Esophagus muscularis mucosa (tissue), 4 donors: Measurements from ENCODE around the gene MYH10. TPM values are rescaled to one million over a fixed set of nuclear protein-coding genes. Genes with fewer than 3 reads are reported as not detected.
"Not testable (repeated sequence)": the region's sequence is repeated elsewhere in the genome, so short reads cannot be mapped to it uniquely, and the experiment has no call there.

ENCODE experiments used
- DNase-seq: peaks from one replicate; pipeline ENCODE4 v3.0.0-alpha.2; 2017; ENCODE audit errors: extremely low spot score
- H3K27ac ChIP-seq, 4 donors: fragments of 200-600 bp; sonication (generic); replicated peaks in 1 of 4; 1 replicate in 3 of 4; 2 replicates in 1 of 4; pipeline ENCODE4 v1.5.1; 2016 to 2019; ENCODE audit warnings: mild to moderate bottlenecking in 1 of 4
- H3K27me3 ChIP-seq, 4 donors: fragments of 200-600 bp; sonication (generic); one replicate each; pipeline versions ENCODE4 v1.5.1 to v1.6.0; 2016 to 2019
- H3K36me3 ChIP-seq, 4 donors: fragments of 200-600 bp; sonication (generic); one replicate each; pipeline ENCODE4 v1.5.1; 2016 to 2019
- H3K4me1 ChIP-seq, 4 donors: fragments of 200-600 bp; sonication (generic); one replicate each; pipeline ENCODE4 v1.5.1; 2016 to 2019
- H3K4me3 ChIP-seq, 4 donors: fragments of 200-600 bp; sonication (generic); 1 replicate in 2 of 4; 2 replicates in 2 of 4; pipeline ENCODE4 v1.5.1; 2016 to 2019; ENCODE audit warnings: mild to moderate bottlenecking in 4 of 4, moderate library complexity in 1 of 4
- H3K9me3 ChIP-seq, 4 donors: fragments of 200-600 bp; sonication (generic); 1 replicate in 3 of 4; 2 replicates in 1 of 4; pipeline ENCODE4 v1.5.1; 2016 to 2019
- EP300 ChIP-seq: sonication (generic); formaldehyde crosslinking; IDR thresholded peaks from one replicate; pipeline ENCODE4 v1.6.1; 2017; ENCODE audit warnings: antibody characterized with exemption
- POLR2A ChIP-seq: fragments of 450-650 bp; IDR thresholded peaks from one replicate; pipeline ENCODE4 v1.6.1; 2017; ENCODE audit warnings: antibody characterized with exemption, moderate library complexity, mild to moderate bottlenecking, low read depth
- POLR2AphosphoS5 ChIP-seq, 2 donors: sonication (generic); formaldehyde crosslinking; IDR thresholded peaks; one replicate each; pipeline ENCODE4 v1.6.1; 2017; ENCODE audit warnings: antibody characterized with exemption in 2 of 2
- WGBS: methylation state at CpG from one replicate; pipeline ENCODE4 v1.1.5; 2018; 5-methylcytosine and 5-hydroxymethylcytosine counted together
- intact Hi-C: fragments of 100-400 bp; cut with DNase I; formaldehyde crosslinking; loops from one replicate; pipeline ENCODE4 v1.15.1; 2023
- total RNA-seq, 4 donors: library from RNA; depleted of rRNA; stranded (reverse); fragments of >200 nt; gene quantifications; one replicate each; pipeline versions ENCODE4 v1.1.0 to v1.2.1, GENCODE V29; 2016
- TF ChIP-seq, protein P1 (sequence below), 3 experiments: fragments of 200-600 bp in 2 of 3; fragments of 450-650 bp in 1 of 3; sonication (generic) in 2 of 3; IDR thresholded peaks; one replicate each; pipeline ENCODE4 v1.5.1; 2017 to 2019; ENCODE audit warnings: antibody characterized with exemption in 3 of 3, mild to moderate bottlenecking in 2 of 3, moderate library complexity in 1 of 3

The MYH10 gene
- total RNA-seq, 4 donors from 2014 or later: 18.9 to 42.0 (median 29.3) TPM

DNA sequence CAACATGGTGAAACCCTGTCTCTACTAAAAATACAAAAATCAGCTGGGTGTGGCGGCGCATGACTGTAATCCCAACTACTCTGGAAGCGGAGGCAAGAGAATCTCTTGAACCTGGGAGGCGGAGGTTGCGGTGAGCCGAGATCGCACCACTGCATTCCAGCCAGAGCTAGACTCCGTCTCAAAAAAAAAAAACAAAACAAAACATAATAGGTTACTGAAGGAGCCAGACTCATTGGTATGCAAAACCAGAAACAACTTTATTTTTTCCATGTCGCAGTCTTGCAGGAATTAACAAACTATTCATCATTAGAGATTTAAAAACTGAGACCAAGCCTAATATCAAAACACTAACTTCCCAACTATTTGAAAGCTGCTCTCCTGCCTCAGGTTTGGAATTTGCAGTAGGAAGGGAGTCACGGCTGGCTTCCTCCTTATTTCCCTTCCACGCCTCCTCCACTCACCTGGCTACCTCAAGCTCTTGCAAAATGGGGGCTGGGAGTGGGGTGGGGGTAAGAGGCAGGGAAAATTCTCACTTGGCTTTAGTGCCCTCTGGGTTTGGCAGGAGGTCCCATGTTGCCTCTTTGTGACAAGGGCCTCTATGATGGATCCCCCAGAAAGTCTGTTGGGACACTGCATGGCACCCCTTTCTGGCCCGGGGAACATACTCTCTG, 34.1 kb upstream of the MYH10 start:
- Histone ChIP-seq H3K27ac (no peak overlapping the region), H3K27me3 (peaks cover 0 to 4% (median 0%) of the 10 kb centered on the region in 4 donors), H3K9me3 (no peaks in the 10 kb centered on the region), H3K4me3 (no peak overlapping the region), H3K36me3 (no peaks in the 10 kb centered on the region), H3K4me1 (no peaks in the 10 kb centered on the region)
- intact Hi-C loops: no loop called here
- TF ChIP-seq, protein P1, sequence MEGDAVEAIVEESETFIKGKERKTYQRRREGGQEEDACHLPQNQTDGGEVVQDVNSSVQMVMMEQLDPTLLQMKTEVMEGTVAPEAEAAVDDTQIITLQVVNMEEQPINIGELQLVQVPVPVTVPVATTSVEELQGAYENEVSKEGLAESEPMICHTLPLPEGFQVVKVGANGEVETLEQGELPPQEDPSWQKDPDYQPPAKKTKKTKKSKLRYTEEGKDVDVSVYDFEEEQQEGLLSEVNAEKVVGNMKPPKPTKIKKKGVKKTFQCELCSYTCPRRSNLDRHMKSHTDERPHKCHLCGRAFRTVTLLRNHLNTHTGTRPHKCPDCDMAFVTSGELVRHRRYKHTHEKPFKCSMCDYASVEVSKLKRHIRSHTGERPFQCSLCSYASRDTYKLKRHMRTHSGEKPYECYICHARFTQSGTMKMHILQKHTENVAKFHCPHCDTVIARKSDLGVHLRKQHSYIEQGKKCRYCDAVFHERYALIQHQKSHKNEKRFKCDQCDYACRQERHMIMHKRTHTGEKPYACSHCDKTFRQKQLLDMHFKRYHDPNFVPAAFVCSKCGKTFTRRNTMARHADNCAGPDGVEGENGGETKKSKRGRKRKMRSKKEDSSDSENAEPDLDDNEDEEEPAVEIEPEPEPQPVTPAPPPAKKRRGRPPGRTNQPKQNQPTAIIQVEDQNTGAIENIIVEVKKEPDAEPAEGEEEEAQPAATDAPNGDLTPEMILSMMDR (IDR thresholded peaks at IDR 0.05): no peak
- no peak for TF ChIP-seq POLR2A
- TF ChIP-seq EP300: no peak
- TF ChIP-seq POLR2AphosphoS5 (IDR thresholded peaks at IDR 0.05): no peak
- WGBS: 93% methylated on average over 12 of the region's 12 CpGs
- no peak for DNase-seq

DNA sequence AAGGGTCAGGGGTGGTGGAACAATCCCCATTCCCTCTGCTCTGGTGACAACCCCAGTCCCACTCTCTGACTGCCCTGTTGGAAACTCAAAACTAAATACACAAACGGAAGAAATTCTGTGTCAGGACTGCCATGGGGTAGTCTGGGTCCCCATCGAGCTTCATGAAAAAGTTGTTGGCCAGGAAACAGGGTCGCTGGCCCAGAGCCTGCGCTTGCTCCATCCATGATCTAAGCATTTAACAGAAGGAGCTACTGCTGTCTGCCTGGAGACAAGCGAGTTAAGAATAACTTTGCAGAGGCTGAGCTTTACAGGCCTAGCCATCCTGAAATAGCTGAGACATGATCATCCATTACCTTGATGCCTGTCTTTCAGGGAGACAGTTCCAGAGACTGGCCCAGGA, 32.4 kb upstream of the MYH10 start:
- H3K4me3 ChIP-seq: no peak overlapping the region
- peaks cover 0 to 4% (median 0%) of the 10 kb centered on the region in 4 donors for H3K27me3 ChIP-seq
- intact Hi-C loops: no loop called here
- H3K4me1 ChIP-seq: no peaks in the 10 kb centered on the region
- 78% methylated on average over 5 of the region's 5 CpGs for WGBS
- TF ChIP-seq POLR2AphosphoS5 (IDR thresholded peaks at IDR 0.05) (no peak), POLR2A (no peak), EP300 (no peak)
- TF ChIP-seq, protein P1 (IDR thresholded peaks at IDR 0.05): no peak
- H3K9me3 ChIP-seq: no peaks in the 10 kb centered on the region
- H3K36me3 ChIP-seq: no peaks in the 10 kb centered on the region
- DNase-seq: no peak
- no peak overlapping the region for H3K27ac ChIP-seq

DNA sequence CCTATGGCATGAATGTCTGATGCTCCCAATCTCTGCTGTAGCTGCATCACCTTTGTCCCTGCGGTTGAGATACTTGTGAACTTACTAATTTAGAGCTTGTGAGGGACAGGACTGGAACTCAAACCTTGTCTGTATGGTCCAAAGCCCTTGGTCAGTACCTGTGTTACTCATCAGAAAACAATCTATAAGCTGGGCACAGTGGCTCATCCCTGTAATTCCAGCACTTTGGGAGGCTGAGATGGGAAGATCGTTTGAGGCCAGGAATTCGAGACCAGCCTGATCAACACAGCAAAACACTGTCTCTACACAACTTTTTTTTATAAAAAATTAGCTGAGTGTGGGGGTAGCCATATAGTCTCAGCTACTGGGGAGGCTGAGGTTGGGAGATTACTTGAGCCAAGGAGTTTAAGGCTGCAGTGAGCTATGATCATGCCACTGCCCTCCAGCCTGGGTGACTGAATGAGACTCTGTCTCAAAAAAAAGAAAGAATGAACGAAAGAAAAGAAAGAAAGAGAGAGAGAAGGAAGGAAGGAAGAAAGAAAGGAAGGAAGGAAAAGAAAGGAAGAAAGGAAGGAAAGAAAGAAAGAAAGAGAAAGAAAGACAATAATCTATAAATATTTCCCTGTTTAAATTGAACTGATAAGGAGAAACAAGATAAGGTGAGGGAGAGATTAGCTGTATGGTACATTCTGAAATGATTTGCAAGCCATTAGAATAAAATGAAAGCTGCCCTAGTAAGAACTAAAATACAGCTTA, 31.7 kb upstream of the MYH10 start:
- no peak for DNase-seq
- no peaks in the 10 kb centered on the region for H3K4me1 ChIP-seq
- H3K9me3 ChIP-seq: peaks cover 0 to 2% (median 0%) of the 10 kb centered on the region in 4 donors
- intact Hi-C loops: no loop called here
- H3K27me3 ChIP-seq: peaks cover 0 to 4% (median 0%) of the 10 kb centered on the region in 4 donors
- WGBS: 86% methylated on average over 4 of the region's 4 CpGs
- TF ChIP-seq, protein P1 (IDR thresholded peaks at IDR 0.05): no peak
- no peak for TF ChIP-seq POLR2AphosphoS5 (IDR thresholded peaks at IDR 0.05)
- no peak overlapping the region for H3K27ac ChIP-seq
- no peaks in the 10 kb centered on the region for H3K36me3 ChIP-seq
- H3K4me3 ChIP-seq: no peak overlapping the region

DNA sequence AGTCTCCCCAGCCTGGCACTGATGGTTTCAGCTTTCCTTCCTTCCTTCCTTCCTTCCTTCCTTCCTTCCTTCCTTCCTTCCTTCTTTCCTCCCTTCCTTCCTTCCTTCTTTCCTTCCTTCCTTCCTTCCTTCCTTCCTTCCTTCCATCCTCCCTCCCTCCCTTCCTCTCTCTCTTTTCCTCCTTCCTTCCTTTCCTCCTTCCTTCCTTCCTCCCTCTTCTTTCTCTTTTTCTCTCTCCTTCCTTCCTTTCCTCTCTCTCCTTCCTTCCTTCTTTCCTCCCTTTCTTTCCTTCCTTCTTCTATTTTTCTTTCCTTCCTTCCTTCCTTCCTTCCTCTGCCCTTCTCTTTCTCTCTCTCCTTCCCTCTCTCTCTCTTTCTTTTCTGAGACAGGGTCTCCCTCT, 30.2 kb upstream of the MYH10 start:
- H3K9me3 ChIP-seq: peaks cover 0 to 11% (median 9%) of the 10 kb centered on the region in 4 donors
- intact Hi-C loops, H3K36me3 ChIP-seq, H3K27me3 ChIP-seq, DNase-seq, H3K4me3 ChIP-seq, H3K27ac ChIP-seq, H3K4me1 ChIP-seq: not testable (repeated sequence)

GRCh38 chr17:8659758-8660410, 29.4 kb upstream of the MYH10 start:
- WGBS: 73% methylated on average over 3 of the region's 3 CpGs
- intact Hi-C loops: no loop called here
- TF ChIP-seq POLR2AphosphoS5 (IDR thresholded peaks at IDR 0.05): no peak

More at GRCh38 chr17:8659758-8660410, 29.4 kb upstream of the MYH10 start:
- no peak overlapping the region for H3K27ac ChIP-seq
- DNase-seq: no peak
- H3K27me3 ChIP-seq: no peaks in the 10 kb centered on the region
- H3K9me3 ChIP-seq: peaks cover 0 to 11% (median 9%) of the 10 kb centered on the region in 4 donors
- H3K36me3 ChIP-seq: no peaks in the 10 kb centered on the region
- no peak overlapping the region for H3K4me3 ChIP-seq
- H3K4me1 ChIP-seq: no peaks in the 10 kb centered on the region
